ENCODE data around the gene HUNK. TPM values are rescaled to one million over a fixed set of nuclear protein-coding genes. Genes with fewer than 3 reads are reported as not detected.

The HUNK gene
- total RNA-seq, 1 donor from 2014 or later = 0.77 TPM

GRCh38 chr21:32022146-32022545, 149.3 kb downstream of the HUNK start:
- FAIRE-seq = no peak
- Histone ChIP-seq H3K4me2 (ENCODE audit: low read length) (no peak overlapping the region), H3K27ac (ENCODE audit: low read depth, low read length) (no peak overlapping the region), H3K4me1 (ENCODE audit: insufficient read depth, low read length) (no peaks in the 10 kb centered on the region), H3K79me2 (ENCODE audit: insufficient read depth, low read length) (no peaks in the 10 kb centered on the region), H2AFZ (ENCODE audit: low read depth, low read length) (no peak overlapping the region), H3K9me3 (ENCODE audit: insufficient read depth, low read depth, low read length) (no peaks in the 10 kb centered on the region), H3K4me3 (ENCODE audit: insufficient read depth, low read depth, low read length) (no peak overlapping the region), H4K20me1 (ENCODE audit: insufficient read depth, low read length) (no peaks in the 10 kb centered on the region), H3K9ac (ENCODE audit: low read length) (no peak overlapping the region), H3K27me3 (ENCODE audit: insufficient read depth, low read length) (peaks cover 2% of the 10 kb centered on the region), H3K36me3 (ENCODE audit: insufficient read depth, low read length) (no peaks in the 10 kb centered on the region)
- no peak for DNase-seq (ENCODE audit: low read depth)
- no peaks in the 10 kb centered on the region for H3K36me3 Mint-ChIP-seq (ENCODE audit: low read depth, unreplicated experiment)
- no peak overlapping the region for H3K4me3 Mint-ChIP-seq (ENCODE audit: unreplicated experiment)
- TF ChIP-seq CTCF (IDR thresholded peaks at IDR 0.05; ENCODE audit: insufficient read depth, low read depth, low read length) (no peak), EZH2 (IDR thresholded peaks at IDR 0.05; ENCODE audit: insufficient read depth, low read length) (no peak)
- no peaks in the 10 kb centered on the region for H3K4me1 Mint-ChIP-seq (ENCODE audit: low read depth, unreplicated experiment)
- peaks cover 2% of the 10 kb centered on the region for H3K9me3 Mint-ChIP-seq (ENCODE audit: unreplicated experiment)
- H3K27ac Mint-ChIP-seq (ENCODE audit: unreplicated experiment) = no peak overlapping the region
- H3K27me3 Mint-ChIP-seq (ENCODE audit: low read depth, unreplicated experiment) = peaks cover 2% of the 10 kb centered on the region

DNA sequence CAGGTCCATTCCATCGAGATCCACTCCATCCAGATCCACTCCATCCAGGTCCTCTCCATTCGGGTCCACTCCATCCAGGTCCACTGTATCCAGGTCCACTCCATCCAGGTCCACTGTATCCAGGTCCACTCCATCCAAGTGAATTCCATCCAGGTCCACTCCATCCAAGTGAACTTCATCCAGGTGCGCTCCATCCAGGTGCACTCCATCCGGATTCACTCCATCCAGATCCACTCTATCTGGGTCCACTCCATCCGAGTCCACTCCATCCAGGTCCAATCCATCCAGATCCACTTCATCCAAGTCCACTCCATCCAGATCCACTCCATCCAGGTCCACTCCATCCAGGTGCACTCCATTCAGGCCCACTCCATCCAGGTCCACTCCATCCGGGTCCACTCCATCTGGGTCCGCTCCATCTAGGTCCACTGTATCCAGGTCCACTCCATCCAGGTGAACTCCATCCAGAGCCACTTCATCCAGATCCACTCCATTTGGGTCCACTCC, 157.4 kb downstream of the HUNK start:
- H3K4me3 ChIP-seq (ENCODE audit: insufficient read depth, low read depth, low read length) = no peak overlapping the region
- DNase-seq (ENCODE audit: low read depth) (no peak), FAIRE-seq (no peak)
- H3K4me1 Mint-ChIP-seq (ENCODE audit: low read depth, unreplicated experiment) = peaks cover 1% of the 10 kb centered on the region
- H3K4me2 ChIP-seq (ENCODE audit: low read length) = no peak overlapping the region
- peaks cover 20% of the 10 kb centered on the region for H3K27me3 Mint-ChIP-seq (ENCODE audit: low read depth, unreplicated experiment)
- H4K20me1 ChIP-seq (ENCODE audit: insufficient read depth, low read length) = no peaks in the 10 kb centered on the region
- H3K27ac Mint-ChIP-seq (ENCODE audit: unreplicated experiment) = no peak overlapping the region
- H3K27ac ChIP-seq (ENCODE audit: low read depth, low read length) = no peak overlapping the region
- no peak overlapping the region for H3K4me3 Mint-ChIP-seq (ENCODE audit: unreplicated experiment)
- no peak for TF ChIP-seq EZH2 (IDR thresholded peaks at IDR 0.05; ENCODE audit: insufficient read depth, low read length)
- TF ChIP-seq CTCF (IDR thresholded peaks at IDR 0.05; ENCODE audit: insufficient read depth, low read depth, low read length) = no peak
- H3K4me1 ChIP-seq (ENCODE audit: insufficient read depth, low read length) = no peaks in the 10 kb centered on the region
- H3K27me3 ChIP-seq (ENCODE audit: insufficient read depth, low read length) = no peaks in the 10 kb centered on the region
- no peaks in the 10 kb centered on the region for H3K79me2 ChIP-seq (ENCODE audit: insufficient read depth, low read length)
- peaks cover 3% of the 10 kb centered on the region for H3K9me3 ChIP-seq (ENCODE audit: insufficient read depth, low read depth, low read length)
- H3K36me3 Mint-ChIP-seq (ENCODE audit: low read depth, unreplicated experiment) = peaks cover 4% of the 10 kb centered on the region
- no peak overlapping the region for H2AFZ ChIP-seq (ENCODE audit: low read depth, low read length)
- H3K9me3 Mint-ChIP-seq (ENCODE audit: unreplicated experiment) = peaks cover 7% of the 10 kb centered on the region
- no peak overlapping the region for H3K9ac ChIP-seq (ENCODE audit: low read length)
- H3K36me3 ChIP-seq (ENCODE audit: insufficient read depth, low read length) = no peaks in the 10 kb centered on the region

- Histone ChIP-seq H3K9me3 (ENCODE audit: insufficient read depth, low read depth, low read length) (peaks cover 3% of the 10 kb centered on the region), H4K20me1 (ENCODE audit: insufficient read depth, low read length) (no peaks in the 10 kb centered on the region), H3K27me3 (ENCODE audit: insufficient read depth, low read length) (no peaks in the 10 kb centered on the region), H3K4me1 (ENCODE audit: insufficient read depth, low read length) (no peaks in the 10 kb centered on the region), H3K27ac (ENCODE audit: low read depth, low read length) (no peak overlapping the region), H3K79me2 (ENCODE audit: insufficient read depth, low read length) (no peaks in the 10 kb centered on the region), H3K4me3 (ENCODE audit: insufficient read depth, low read depth, low read length) (no peak overlapping the region), H3K4me2 (ENCODE audit: low read length) (no peak overlapping the region), H3K9ac (ENCODE audit: low read length) (no peak overlapping the region), H2AFZ (ENCODE audit: low read depth, low read length) (no peak overlapping the region), H3K36me3 (ENCODE audit: insufficient read depth, low read length) (no peaks in the 10 kb centered on the region)
- Mint-ChIP-seq H3K4me1 (ENCODE audit: low read depth, unreplicated experiment) (no peaks in the 10 kb centered on the region), H3K4me3 (ENCODE audit: unreplicated experiment) (no peak overlapping the region), H3K9me3 (ENCODE audit: unreplicated experiment) (peaks cover 10% of the 10 kb centered on the region), H3K27ac (ENCODE audit: unreplicated experiment) (no peak overlapping the region), H3K27me3 (ENCODE audit: low read depth, unreplicated experiment) (peaks cover 24% of the 10 kb centered on the region), H3K36me3 (ENCODE audit: low read depth, unreplicated experiment) (peaks cover 4% of the 10 kb centered on the region)
- DNase-seq (ENCODE audit: low read depth) (no peak), FAIRE-seq (no peak)
- no peak for TF ChIP-seq EZH2 (IDR thresholded peaks at IDR 0.05; ENCODE audit: insufficient read depth, low read length)
- no peak for TF ChIP-seq CTCF (IDR thresholded peaks at IDR 0.05; ENCODE audit: insufficient read depth, low read depth, low read length)
Measured at GRCh38 chr21:32034850-32035249, 162.0 kb downstream of the HUNK start.

Data from astrocyte (in vitro differentiated cells and primary cell).